ENCODE measurements around the gene OR6K3.

Gene OR6K3

GRCh38 chr1:158687037-158687436 lies 33.5 kb downstream of the OR6K3 start:
- DNase-seq (ENCODE audit: low read depth), result no peak

GRCh38 chr1:158686111-158687009 lies 34.2 kb downstream of the OR6K3 start, which contains the start of gene SPTA1:
SPTA1 (minus strand) TSS chr1:158686715; CDS start chr1:158686517, 198 bp downstream.
- no peak for DNase-seq (ENCODE audit: low read depth)

GRCh38 chr1:158685085-158685484 lies 35.4 kb downstream of the OR6K3 start:
- no peak for DNase-seq (ENCODE audit: low read depth)

GRCh38 chr1:158681606-158682005 lies 38.9 kb downstream of the OR6K3 start:
- no peak for DNase-seq (ENCODE audit: low read depth)

- DNase-seq (ENCODE audit: low read depth), result no peak
These were observed 41.2 kb downstream of the OR6K3 start for GRCh38 chr1:158679289-158679688.

GRCh38 chr1:158675563-158676323 lies 44.8 kb downstream of the OR6K3 start:
- DNase-seq (ENCODE audit: low read depth), result no peak

GRCh38 chr1:158674302-158674701 lies 46.2 kb downstream of the OR6K3 start:
- DNase-seq (ENCODE audit: low read depth), result no peak
